ENCODE results near the gene TEX14.

GRCh38 chr17:58667934-58668597 lies 23.8 kb downstream of the TEX14 start:
- TF ChIP-seq, protein P1, sequence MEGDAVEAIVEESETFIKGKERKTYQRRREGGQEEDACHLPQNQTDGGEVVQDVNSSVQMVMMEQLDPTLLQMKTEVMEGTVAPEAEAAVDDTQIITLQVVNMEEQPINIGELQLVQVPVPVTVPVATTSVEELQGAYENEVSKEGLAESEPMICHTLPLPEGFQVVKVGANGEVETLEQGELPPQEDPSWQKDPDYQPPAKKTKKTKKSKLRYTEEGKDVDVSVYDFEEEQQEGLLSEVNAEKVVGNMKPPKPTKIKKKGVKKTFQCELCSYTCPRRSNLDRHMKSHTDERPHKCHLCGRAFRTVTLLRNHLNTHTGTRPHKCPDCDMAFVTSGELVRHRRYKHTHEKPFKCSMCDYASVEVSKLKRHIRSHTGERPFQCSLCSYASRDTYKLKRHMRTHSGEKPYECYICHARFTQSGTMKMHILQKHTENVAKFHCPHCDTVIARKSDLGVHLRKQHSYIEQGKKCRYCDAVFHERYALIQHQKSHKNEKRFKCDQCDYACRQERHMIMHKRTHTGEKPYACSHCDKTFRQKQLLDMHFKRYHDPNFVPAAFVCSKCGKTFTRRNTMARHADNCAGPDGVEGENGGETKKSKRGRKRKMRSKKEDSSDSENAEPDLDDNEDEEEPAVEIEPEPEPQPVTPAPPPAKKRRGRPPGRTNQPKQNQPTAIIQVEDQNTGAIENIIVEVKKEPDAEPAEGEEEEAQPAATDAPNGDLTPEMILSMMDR (IDR thresholded peaks at IDR 0.05): no peak
- TF ChIP-seq POLR2A (IDR thresholded peaks at IDR 0.05): no peak
